GM20000 (cell line): ENCODE results near the gene ABLIM3.

Experiments used
- DNase-seq: peaks from one replicate; pipeline ENCODE4 v3.0.0; 2012; ENCODE audit warnings: low spot score
- CTCF ChIP-seq: IDR thresholded peaks from 2 replicates; pipeline ENCODE4 v1.5.1; 2012; ENCODE audit warnings: mild to moderate bottlenecking, control low read depth; ENCODE audit errors: extremely low read depth, missing control alignments

ABLIM3 gene

GRCh38 chr5:149229298-149229937 lies 88.1 kb downstream of the ABLIM3 start:
- TF ChIP-seq CTCF, result no peak
- DNase-seq, result no peak

GRCh38 chr5:149235841-149236240 lies 94.5 kb downstream of the ABLIM3 start:
- DNase-seq, result no peak
- TF ChIP-seq CTCF, result no peak

- no peak for DNase-seq
- TF ChIP-seq CTCF, result no peak
Measured at GRCh38 chr5:149237662-149238061, 96.4 kb downstream of the ABLIM3 start.

- no peak for DNase-seq
- no peak for TF ChIP-seq CTCF
Measured at GRCh38 chr5:149238540-149238939, 97.2 kb downstream of the ABLIM3 start.

GRCh38 chr5:149239917-149240316 lies 98.6 kb downstream of the ABLIM3 start:
- no peak for DNase-seq
- TF ChIP-seq CTCF, result no peak

GRCh38 chr5:149240354-149240998 lies 99.2 kb downstream of the ABLIM3 start:
- DNase-seq, result no peak
- no peak for TF ChIP-seq CTCF

GRCh38 chr5:149242339-149242738 lies 101.0 kb downstream of the ABLIM3 start:
- DNase-seq, result no peak
- no peak for TF ChIP-seq CTCF
